Effector memory CD8-positive, alpha-beta T cell (primary cell): ENCODE measurements around the gene RPL36A.

Experiments
- ATAC-seq: fragments of 150-1000 bp; cut with Tn5 transposase; replicated peaks from 2 replicates; pipeline ENCODE4 v1.10.0; 2021; ENCODE audit warnings: mild to moderate bottlenecking, moderate library complexity
- DNase-seq, 3 experiments: peaks; one replicate each; pipeline ENCODE4 v3.0.0; 2021
- H3K27ac Mint-ChIP-seq, 2 donors: one replicate each; pipeline ENCODE4 v1.8.0; 2022; ENCODE audit warnings: mild to moderate bottlenecking in 2 of 2, mixed read lengths in 2 of 2, moderate library complexity in 2 of 2
- H3K27me3 Mint-ChIP-seq, 2 donors: one replicate each; pipeline ENCODE4 v1.8.0; 2022; ENCODE audit warnings: mixed read lengths in 2 of 2
- H3K36me3 Mint-ChIP-seq: one replicate; pipeline ENCODE4 v1.8.0; 2022; ENCODE audit warnings: mild to moderate bottlenecking, moderate library complexity, mixed read lengths; ENCODE audit not compliant: insufficient read depth
- H3K4me1 Mint-ChIP-seq, 2 donors: one replicate each; pipeline ENCODE4 v1.8.0; 2022; ENCODE audit warnings: low read depth in 2 of 2, mixed read lengths in 2 of 2
- H3K4me3 Mint-ChIP-seq, 2 donors: one replicate each; pipeline ENCODE4 v1.8.0; 2022; ENCODE audit warnings: mild to moderate bottlenecking in 2 of 2, mixed read lengths in 2 of 2, moderate library complexity in 2 of 2
- H3K9me3 Mint-ChIP-seq, 2 donors: one replicate each; pipeline ENCODE4 v1.8.0; 2022; ENCODE audit warnings: mixed read lengths in 2 of 2

Gene RPL36A

DNA sequence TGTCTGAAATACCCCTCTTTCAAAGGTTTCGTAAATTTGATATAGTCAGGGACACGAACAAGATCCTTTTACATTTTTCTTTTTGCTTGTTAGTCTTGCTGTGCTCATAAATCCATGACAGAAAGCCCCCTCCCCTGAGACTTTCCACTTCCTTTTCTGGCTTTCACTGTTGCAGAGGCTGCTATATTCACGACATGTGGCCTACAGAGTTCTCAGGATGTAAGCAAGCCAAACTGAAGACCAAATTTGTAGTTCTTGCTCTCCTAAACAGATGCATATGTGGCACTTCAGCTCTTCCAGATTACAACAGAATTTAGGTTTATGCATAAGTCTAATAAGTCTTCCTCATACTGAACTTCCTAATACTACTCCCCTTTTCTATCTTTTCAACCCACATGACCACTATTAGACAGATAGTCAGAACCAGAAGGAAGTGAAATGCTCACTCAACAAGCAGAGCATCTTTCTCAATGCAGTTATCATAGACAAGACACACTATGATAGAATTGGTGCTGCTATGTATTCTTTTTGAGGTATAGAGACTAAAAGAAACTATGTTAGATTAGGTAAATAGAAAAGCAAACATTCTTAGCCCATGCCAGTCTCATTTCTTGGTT, 19.8 kb upstream of the RPL36A start:
- Mint-ChIP-seq H3K4me3 (no peak overlapping the region), H3K4me1 (no peaks in the 10 kb centered on the region), H3K36me3 (no peaks in the 10 kb centered on the region), H3K27ac (no peak overlapping the region), H3K27me3 (no peaks in the 10 kb centered on the region), H3K9me3 (no peaks in the 10 kb centered on the region)
- no peak for DNase-seq
- no peak for ATAC-seq

DNA sequence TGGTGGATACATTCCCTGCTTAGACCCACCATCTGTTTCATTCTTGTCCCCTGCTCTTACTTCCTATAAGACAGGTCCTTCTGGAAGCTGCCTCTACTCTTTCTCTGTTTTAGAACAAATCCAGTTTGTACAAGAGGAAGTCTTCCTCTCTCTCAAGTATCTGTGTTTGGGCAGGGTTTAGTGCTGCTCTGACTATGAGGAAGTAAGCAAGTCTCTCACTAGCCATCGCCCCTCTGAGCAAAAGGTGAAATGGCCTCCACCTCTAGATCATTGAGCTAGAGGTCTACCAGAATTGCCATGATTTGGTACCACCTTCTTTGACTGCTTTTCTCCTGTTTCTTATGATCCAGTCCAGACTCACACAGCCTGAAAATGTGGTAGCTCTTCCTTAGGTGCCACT, 13.3 kb upstream of the RPL36A start:
- H3K4me3 Mint-ChIP-seq: no peak overlapping the region
- no peak for DNase-seq
- H3K4me1 Mint-ChIP-seq: no peaks in the 10 kb centered on the region
- ATAC-seq: no peak
- no peaks in the 10 kb centered on the region for H3K27me3 Mint-ChIP-seq
- H3K27ac Mint-ChIP-seq: no peak overlapping the region
- H3K9me3 Mint-ChIP-seq: no peaks in the 10 kb centered on the region
- H3K36me3 Mint-ChIP-seq: no peaks in the 10 kb centered on the region

DNA sequence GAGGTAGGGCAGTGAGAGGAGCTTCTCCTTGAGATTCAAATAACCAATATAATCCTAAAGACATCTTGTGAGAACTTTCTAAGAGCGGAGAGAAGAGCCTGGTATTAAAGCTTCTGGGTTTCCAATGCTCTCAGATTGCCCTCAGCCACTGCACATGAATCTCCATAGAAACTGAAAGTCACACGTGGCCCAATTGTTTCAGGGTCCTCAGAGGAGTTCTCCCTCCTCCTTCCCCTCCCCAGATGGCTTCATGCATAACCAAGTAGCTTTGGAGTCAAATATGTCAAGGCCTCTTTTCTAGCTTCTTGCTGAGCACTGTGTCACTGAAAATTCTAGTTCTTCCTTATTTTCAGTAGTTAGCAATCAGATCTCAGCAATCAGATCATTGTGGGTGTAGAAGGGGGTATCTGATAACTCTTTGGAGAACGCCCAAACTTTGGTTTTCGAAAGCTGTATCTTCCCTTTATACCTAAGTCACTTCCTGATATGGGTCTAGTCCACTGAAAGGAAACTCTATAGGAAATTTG, 7.1 kb upstream of the RPL36A start:
- Mint-ChIP-seq H3K4me1 (no peaks in the 10 kb centered on the region), H3K27me3 (no peaks in the 10 kb centered on the region), H3K27ac (no peak overlapping the region), H3K36me3 (peaks cover 4% of the 10 kb centered on the region), H3K9me3 (no peaks in the 10 kb centered on the region), H3K4me3 (no peak overlapping the region)
- DNase-seq (no peak), ATAC-seq (no peak)

DNA sequence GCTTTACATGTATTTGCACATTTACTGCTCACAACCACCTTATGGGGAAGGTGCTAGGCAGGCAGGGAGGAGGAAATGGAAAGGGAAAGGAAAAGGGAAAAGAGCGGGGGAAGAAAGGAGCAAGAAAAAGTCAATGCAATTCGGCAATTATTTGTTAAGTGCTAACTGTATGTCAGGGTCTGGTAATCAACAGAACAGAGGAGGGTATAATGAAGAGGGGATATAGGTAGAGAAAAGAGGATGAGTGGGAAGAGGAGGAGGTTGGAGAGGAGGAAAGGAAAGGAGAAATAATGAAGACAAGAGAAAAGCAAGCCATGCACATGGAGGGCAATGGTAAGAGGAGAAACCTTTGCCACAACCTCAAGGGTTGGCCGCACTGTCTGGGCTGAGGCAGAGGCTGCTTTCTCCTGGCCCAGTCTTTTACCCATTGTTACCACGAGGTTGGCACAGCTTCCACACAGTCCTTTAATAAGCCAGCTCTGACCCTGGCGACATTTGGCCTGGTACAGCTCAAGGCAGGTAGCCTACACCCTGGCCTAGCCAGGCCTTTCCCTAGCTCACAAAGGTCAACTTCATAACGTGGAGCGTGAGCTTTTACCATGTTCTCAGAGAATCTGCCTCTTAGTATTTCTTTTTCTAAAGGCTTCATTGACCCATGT, 5.7 kb upstream of the RPL36A start:
- Mint-ChIP-seq H3K36me3 (peaks cover 4% of the 10 kb centered on the region), H3K27ac (no peak overlapping the region), H3K4me1 (no peaks in the 10 kb centered on the region)

DNA sequence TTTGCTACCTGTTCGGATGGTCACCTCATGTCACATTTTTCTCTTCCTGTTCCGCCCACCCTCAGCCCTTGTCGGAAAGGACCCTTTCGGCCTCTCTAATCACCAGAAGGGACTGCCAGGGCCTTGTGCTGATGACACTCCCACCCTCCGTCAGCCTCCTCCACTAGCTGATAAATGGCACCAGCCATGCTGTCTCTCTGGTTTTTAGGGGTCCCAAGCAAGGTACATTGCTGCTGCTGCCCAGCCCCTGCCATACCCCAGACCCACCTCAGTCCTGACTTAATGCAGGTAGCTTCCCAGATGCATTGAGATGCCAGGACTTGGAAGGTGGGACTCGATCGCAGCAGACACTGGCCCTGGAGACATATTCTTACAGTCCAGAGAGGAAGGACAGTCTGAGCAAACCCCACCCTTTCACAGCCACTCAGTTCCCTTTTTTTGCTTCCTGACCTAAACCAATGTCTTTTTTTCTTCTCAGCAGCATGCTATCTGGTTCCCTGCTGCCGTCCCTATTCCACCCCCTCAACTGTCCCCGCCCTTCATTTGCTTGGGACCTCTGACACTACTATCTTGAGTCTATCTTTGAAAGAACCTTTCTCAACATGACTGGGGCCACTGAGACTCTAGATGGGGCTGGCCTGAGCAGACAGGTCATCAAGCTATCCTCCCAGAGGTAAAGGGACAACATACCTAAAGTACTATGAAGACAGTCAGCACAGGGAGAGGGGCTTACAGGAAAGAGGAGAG, 4.8 kb upstream of the RPL36A start, which contains the start of gene BTK:
BTK (minus strand) TSS at position 397 of the 747 bp plus-strand sequence. CDS start 10,907 bp downstream, outside the sequence.
- peaks cover 6% of the 10 kb centered on the region for H3K36me3 Mint-ChIP-seq
- no peak within 1 kb of the TSS for H3K27ac Mint-ChIP-seq
- no peak for ATAC-seq
- no peaks in the 10 kb centered on the region for H3K9me3 Mint-ChIP-seq
- no peak for DNase-seq
- peaks cover 0 to 3% of the 10 kb centered on the region in 2 donors for H3K4me1 Mint-ChIP-seq
- H3K27me3 Mint-ChIP-seq: no peaks in the 10 kb centered on the region
- no peak within 1 kb of the TSS for H3K4me3 Mint-ChIP-seq

More for the DNA sequence above, 5.7 kb upstream of the RPL36A start:
- ATAC-seq (no peak), DNase-seq (no peak)
- no peaks in the 10 kb centered on the region for H3K27me3 Mint-ChIP-seq
- no peak overlapping the region for H3K4me3 Mint-ChIP-seq
- no peaks in the 10 kb centered on the region for H3K9me3 Mint-ChIP-seq

DNA sequence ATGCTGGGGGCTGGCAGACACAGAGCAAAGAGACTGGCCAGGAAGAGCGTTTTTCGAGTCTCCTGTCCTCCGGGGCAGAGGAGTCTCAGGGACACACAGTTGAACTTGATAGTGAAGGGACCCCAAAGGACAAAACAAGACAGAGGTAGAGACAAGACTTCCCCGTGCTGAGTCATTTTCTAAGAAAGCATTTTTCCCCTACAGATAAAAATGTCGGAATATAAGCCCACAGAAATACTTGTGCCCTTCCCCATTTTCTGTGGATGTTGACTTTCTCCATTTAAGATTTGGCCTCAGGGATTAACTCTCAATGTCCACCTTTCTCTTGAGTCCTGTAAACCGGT, 4.3 kb upstream of the RPL36A start:
- DNase-seq: no peak
- Mint-ChIP-seq H3K4me1 (peaks cover 4% of the 10 kb centered on the region in 2 donors), H3K4me3 (no peak overlapping the region), H3K9me3 (no peaks in the 10 kb centered on the region), H3K36me3 (peaks cover 7% of the 10 kb centered on the region), H3K27me3 (no peaks in the 10 kb centered on the region), H3K27ac (no peak overlapping the region)
- no peak for ATAC-seq

DNA sequence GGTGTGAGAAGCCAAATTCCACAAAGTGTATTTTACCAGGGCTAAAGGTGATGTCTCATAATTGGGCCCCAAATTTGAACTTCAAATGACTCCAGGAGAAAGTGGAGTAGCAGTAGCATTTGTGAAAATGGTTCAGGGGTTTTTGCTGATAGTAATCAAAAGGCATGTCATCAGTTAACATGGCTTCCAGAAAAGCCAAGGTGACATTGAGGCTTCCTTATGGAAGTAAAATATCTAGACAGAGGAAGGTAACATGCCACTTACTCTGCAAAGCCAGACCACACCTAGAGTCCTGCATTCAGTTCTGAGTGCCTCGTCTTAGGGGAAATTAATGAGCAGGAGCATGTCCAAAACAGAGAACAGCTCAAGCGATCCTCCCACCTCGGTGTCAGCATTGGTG, 2.2 kb upstream of the RPL36A start:
- Mint-ChIP-seq H3K27me3 (no peaks in the 10 kb centered on the region), H3K4me3 (no peak overlapping the region)
- ATAC-seq: no peak

DNA sequence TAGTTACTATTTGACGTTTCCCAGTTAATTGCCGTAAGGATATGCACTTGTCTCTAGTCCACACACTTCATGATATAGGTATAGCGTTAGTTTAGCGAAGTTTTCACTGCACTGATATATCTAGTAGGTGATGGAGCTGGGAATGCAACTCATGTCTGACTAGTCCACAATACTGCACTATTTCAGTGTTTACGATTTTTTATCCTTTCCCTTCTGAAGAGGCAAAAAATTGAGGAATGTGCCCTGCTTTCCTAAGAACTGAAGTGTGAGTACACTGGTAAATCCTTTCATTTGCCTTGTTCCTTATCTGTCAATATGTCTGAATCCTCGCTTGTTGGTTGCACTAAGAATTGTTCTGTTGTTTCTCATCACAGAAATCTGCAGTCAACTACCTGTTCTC, 1.0 kb downstream of the RPL36A start:
- peak overlapping the region; percentile 92 to 94 for H3K4me3 Mint-ChIP-seq
- ATAC-seq (no peak), DNase-seq (no peak)
- peaks cover 8 to 21% of the 10 kb centered on the region in 2 donors for H3K4me1 Mint-ChIP-seq
- peak overlapping the region; percentile 93 to 95 for H3K27ac Mint-ChIP-seq
- H3K9me3 Mint-ChIP-seq: no peaks in the 10 kb centered on the region
- no peaks in the 10 kb centered on the region for H3K27me3 Mint-ChIP-seq
- H3K36me3 Mint-ChIP-seq: peaks cover 36% of the 10 kb centered on the region

More for the DNA sequence above, 2.2 kb upstream of the RPL36A start:
- no peak for DNase-seq
- Mint-ChIP-seq H3K36me3 (peaks cover 20% of the 10 kb centered on the region), H3K27ac (no peak overlapping the region), H3K9me3 (no peaks in the 10 kb centered on the region), H3K4me1 (peaks cover 8 to 21% of the 10 kb centered on the region in 2 donors)

DNA sequence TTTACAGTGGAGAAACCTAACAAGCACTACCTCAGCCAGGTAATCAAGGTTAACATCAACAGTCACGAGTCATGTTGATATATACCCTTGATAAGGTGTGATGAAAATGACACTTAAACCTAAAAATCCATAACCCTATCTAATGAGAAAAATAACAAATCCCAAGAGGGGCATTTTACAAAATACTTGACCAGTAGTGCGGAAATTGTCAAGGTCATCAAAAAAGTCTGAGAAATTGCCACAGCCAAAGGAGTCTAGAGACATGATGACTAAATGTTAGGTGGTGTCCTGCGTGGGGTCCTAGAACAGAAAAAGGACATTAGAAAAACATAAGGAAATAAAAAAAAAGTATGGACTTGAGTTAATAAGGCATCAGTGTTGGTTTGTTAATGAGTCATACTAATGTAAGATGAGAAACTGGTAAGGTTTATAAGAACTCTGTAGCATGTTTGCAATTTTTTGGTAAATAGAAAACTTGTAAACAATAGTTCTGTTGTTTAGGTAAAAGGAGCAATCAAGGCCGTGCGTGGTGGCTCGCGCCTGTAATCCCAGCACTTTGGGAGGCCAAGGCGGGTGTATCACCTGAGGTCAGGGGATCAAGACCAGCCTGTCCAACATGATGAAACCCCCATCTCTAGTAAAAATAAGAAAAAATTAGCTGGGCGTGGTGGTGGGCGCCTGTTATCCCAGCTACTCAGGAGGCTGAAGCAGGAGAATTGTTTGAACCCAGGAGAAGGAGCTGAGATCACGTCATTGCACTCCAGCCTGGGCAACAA, 2.9 kb downstream of the RPL36A start:
- Mint-ChIP-seq H3K36me3 (peaks cover 43% of the 10 kb centered on the region), H3K4me3 (no peak overlapping the region), H3K4me1 (peaks cover 8 to 21% of the 10 kb centered on the region in 2 donors)

DNA sequence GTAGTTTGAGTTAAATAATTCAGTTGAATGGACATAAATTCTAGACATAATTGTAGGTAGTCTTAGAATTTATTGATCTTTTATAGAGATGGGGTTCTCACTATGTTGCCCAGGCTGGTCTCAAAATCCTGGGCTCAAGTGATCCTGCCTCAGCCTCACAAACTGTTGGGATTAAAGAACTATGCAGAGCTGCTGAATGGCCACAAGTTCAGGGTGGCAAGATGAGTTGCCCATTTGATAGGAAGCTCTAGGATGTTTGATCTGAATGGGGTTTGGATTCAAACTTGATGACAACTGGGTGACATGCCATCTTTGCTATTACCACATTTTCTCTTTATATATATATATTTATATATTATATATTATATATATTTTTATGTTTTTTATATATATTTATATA, 3.6 kb downstream of the RPL36A start:
- no peak for DNase-seq
- Mint-ChIP-seq H3K4me1 (peaks cover 8 to 21% of the 10 kb centered on the region in 2 donors), H3K27me3 (no peaks in the 10 kb centered on the region), H3K9me3 (no peaks in the 10 kb centered on the region), H3K27ac (peak overlapping the region; percentile 93 to 95), H3K36me3 (peaks cover 43% of the 10 kb centered on the region), H3K4me3 (no peak overlapping the region)
- no peak for ATAC-seq

More for the DNA sequence above, 2.9 kb downstream of the RPL36A start:
- ATAC-seq: no peak
- Mint-ChIP-seq H3K9me3 (no peaks in the 10 kb centered on the region), H3K27ac (peak overlapping the region; percentile 93 to 95), H3K27me3 (no peaks in the 10 kb centered on the region)
- no peak for DNase-seq

DNA sequence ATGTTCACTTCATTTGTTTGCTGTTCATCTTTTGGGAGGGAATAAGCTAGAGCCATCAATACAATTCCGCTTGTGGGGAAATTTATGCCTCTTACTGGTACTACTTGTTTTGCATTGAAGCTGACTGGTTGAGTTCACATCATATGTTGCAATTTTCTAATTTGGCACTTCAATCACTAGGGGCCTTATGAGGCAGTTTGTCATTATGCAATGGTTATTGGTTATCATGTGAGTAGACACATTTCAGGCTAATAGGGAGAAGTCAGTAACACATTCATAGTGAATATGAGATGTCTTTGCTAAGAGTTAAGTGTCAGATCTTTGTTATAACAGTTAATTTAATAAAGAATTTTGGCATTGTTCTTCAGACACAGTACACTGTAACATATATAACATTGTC, 5.0 kb downstream of the RPL36A start:
- Mint-ChIP-seq H3K4me1 (peaks cover 5 to 21% of the 10 kb centered on the region in 2 donors), H3K27me3 (no peaks in the 10 kb centered on the region), H3K4me3 (no peak overlapping the region), H3K36me3 (peaks cover 49% of the 10 kb centered on the region), H3K9me3 (no peaks in the 10 kb centered on the region), H3K27ac (peak overlapping the region in 1 of 2 donors; percentile 72)
- ATAC-seq (no peak), DNase-seq (no peak)

DNA sequence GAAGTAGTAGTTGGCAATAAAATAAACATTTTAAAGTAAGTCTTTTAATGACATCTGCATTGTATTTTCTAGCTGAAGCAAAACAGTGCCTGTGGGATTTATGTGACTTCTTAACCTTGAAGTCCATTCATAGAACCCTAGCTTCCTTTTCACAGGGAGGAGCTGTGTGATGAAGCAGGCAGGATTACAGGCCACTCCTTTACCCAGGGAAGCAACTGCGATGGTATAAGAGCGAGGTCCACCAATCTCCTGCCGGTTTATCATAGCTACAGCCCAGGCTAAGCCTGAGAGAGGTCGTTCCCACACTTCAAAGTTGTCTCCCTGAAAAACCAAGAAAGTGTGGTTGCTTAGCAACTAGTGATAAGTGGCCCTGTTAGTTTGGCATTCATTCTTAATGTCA, 7.0 kb downstream of the RPL36A start:
- no peak overlapping the region for H3K4me3 Mint-ChIP-seq
- no peaks in the 10 kb centered on the region for H3K27me3 Mint-ChIP-seq
- H3K27ac Mint-ChIP-seq: no peak overlapping the region
- no peak for DNase-seq
- peaks cover 0 to 5% of the 10 kb centered on the region in 2 donors for H3K4me1 Mint-ChIP-seq
- no peaks in the 10 kb centered on the region for H3K9me3 Mint-ChIP-seq
- peaks cover 50% of the 10 kb centered on the region for H3K36me3 Mint-ChIP-seq
- ATAC-seq: no peak

DNA sequence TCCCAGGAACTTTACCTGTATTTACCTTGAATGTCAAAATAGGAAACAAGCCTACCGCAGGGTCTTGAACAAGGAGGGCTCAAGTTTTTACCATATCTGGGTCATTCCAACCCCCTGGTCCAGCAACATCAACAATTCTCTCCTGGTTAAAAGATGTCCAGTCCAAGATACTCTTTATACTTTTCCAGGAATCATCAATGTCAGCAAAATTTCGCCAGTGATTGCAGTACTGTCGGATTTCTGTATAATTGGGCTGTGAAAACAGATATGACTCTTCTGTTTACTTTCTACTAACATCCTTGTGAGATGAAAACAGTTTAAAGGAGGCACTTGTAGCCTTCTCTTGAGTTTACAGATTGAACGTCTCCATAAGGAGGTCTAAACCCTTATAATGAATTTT, 7.9 kb downstream of the RPL36A start:
- Mint-ChIP-seq H3K27ac (no peak overlapping the region), H3K4me3 (no peak overlapping the region), H3K36me3 (peaks cover 52% of the 10 kb centered on the region), H3K4me1 (no peaks in the 10 kb centered on the region), H3K27me3 (no peaks in the 10 kb centered on the region), H3K9me3 (no peaks in the 10 kb centered on the region)
- ATAC-seq (no peak), DNase-seq (no peak)
